Natural killer cell (primary cell): ENCODE data around the gene TNXB. TPM values are rescaled to one million over a fixed set of nuclear protein-coding genes. Genes with fewer than 3 reads are reported as not detected.

Experiments used
- ATAC-seq, 3 donors: fragments of 150-1000 bp in 2 of 3; fragments of 200-7000 bp in 1 of 3; cut with Tn5 transposase; 1 replicate in 1 of 3; 2 replicates in 2 of 3; pipeline ENCODE4 v1.10.0; 2021; ENCODE audit warnings: mild to moderate bottlenecking in 2 of 3, moderate library complexity in 2 of 3
- DNase-seq, 2 donors: peaks; one replicate each; pipeline versions ENCODE4 v3.0.0 to v3.0.0-alpha.2; 2013 to 2021; ENCODE audit warnings: mixed read lengths in 1 of 2
- H3K27ac ChIP-seq: one replicate; pipeline ENCODE4 v1.5.1; 2013; ENCODE audit warnings: mild to moderate bottlenecking, low read length
- H3K27me3 ChIP-seq: one replicate; pipeline ENCODE4 v1.6.1; 2013; ENCODE audit warnings: low read length; ENCODE audit not compliant: control insufficient read depth, insufficient read depth
- H3K36me3 ChIP-seq: one replicate; pipeline ENCODE4 v1.6.1; 2013; ENCODE audit warnings: low read length; ENCODE audit not compliant: control insufficient read depth, insufficient read depth
- H3K4me1 ChIP-seq: one replicate; pipeline ENCODE4 v1.6.1; 2013; ENCODE audit warnings: low read length; ENCODE audit not compliant: control insufficient read depth, insufficient read depth
- H3K4me3 ChIP-seq: one replicate; pipeline ENCODE4 v1.5.1; 2013; ENCODE audit warnings: low read length
- H3K9me3 ChIP-seq: one replicate; pipeline ENCODE4 v1.6.1; 2013; ENCODE audit warnings: low read length; ENCODE audit not compliant: control insufficient read depth, insufficient read depth
- H3K27ac Mint-ChIP-seq, 2 donors: one replicate each; pipeline ENCODE4 v1.8.0; 2022; ENCODE audit warnings: mild to moderate bottlenecking in 2 of 2, mixed read lengths in 2 of 2, moderate library complexity in 1 of 2
- H3K27me3 Mint-ChIP-seq, 2 donors: one replicate each; pipeline ENCODE4 v1.8.0; 2022; ENCODE audit warnings: low read depth in 2 of 2, mixed read lengths in 2 of 2
- H3K36me3 Mint-ChIP-seq: one replicate; pipeline ENCODE4 v1.8.0; 2022; ENCODE audit warnings: mixed read lengths
- H3K4me1 Mint-ChIP-seq, 2 donors: one replicate each; pipeline ENCODE4 v1.8.0; 2022; ENCODE audit warnings: mixed read lengths in 2 of 2
- H3K4me3 Mint-ChIP-seq: one replicate; pipeline ENCODE4 v1.8.0; 2022; ENCODE audit warnings: mild to moderate bottlenecking, moderate library complexity, mixed read lengths
- H3K9me3 Mint-ChIP-seq, 2 donors: one replicate each; pipeline ENCODE4 v1.8.0; 2022; ENCODE audit warnings: mixed read lengths in 2 of 2
- CTCF ChIP-seq: fragments of 200-600 bp; IDR thresholded peaks from one replicate; pipeline ENCODE4 v1.8.0; 2022; ENCODE audit warnings: antibody characterized with exemption
- WGBS: methylation state at CpG from one replicate; pipeline ENCODE4 v1.1.7; 2013; ENCODE audit warnings: missing lambda C conversion rate; ENCODE audit not compliant: insufficient coverage; 5-methylcytosine and 5-hydroxymethylcytosine counted together
- intact Hi-C: fragments of 100-400 bp; cut with micrococcal nuclease; formaldehyde crosslinking; loops from one replicate; pipeline ENCODE4 v1.14.2; 2022
- total RNA-seq, 4 donors: library from RNA; stranded (reverse); fragments of 120-200 nt in 1 of 4; gene quantifications; one replicate each; pipeline versions ENCODE4 v1.2.3 to v1.2.4, GENCODE V29; 2013 to 2022

TNXB gene
- total RNA-seq, 3 donors from 2014 or later (not counting 1 experiment from before 2014, with no cell fraction given), result 11.7 to 15.2 (median 13.5) TPM

DNA sequence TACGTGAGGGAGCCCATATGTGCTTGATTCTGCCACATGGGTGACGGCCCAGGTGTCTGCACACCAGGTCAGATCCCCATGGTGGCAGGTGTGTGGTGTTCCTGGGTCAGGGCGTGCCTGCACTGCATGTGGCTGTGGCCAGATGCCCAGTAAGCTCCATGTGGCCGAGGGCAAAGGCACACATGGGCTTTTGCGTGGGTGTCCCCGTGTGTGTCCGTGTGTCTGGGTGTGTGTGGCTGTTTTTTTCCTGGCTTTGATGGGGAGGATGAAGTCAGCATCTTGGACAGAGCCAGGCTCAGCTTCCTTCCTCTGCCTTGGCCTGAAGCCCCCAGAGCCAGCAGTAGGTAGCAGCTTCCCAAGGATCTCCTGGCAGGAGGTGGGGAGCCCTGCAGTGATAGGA is 1.5 kb upstream of the TNXB start:
- DNase-seq (no peak), ATAC-seq (no peak)
- no peaks in the 10 kb centered on the region for H3K9me3 ChIP-seq
- no peak for TF ChIP-seq CTCF
- 87% methylated on average over 7 of the region's 7 CpGs for WGBS
- H3K36me3 Mint-ChIP-seq, result no peaks in the 10 kb centered on the region
- H3K4me3 Mint-ChIP-seq, result no peak overlapping the region
- H3K4me3 ChIP-seq, result no peak overlapping the region
- H3K27me3 Mint-ChIP-seq, result peaks cover 15 to 23% of the 10 kb centered on the region in 2 donors
- H3K27ac ChIP-seq, result no peak overlapping the region
- H3K4me1 Mint-ChIP-seq, result peaks cover 7 to 33% of the 10 kb centered on the region in 2 donors
- H3K27me3 ChIP-seq, result peaks cover 11% of the 10 kb centered on the region
- H3K27ac Mint-ChIP-seq, result peak overlapping the region in 1 of 2 donors; percentile 21
- H3K9me3 Mint-ChIP-seq, result no peaks in the 10 kb centered on the region
- H3K36me3 ChIP-seq, result peaks cover 2% of the 10 kb centered on the region
- H3K4me1 ChIP-seq, result peaks cover 9% of the 10 kb centered on the region
- intact Hi-C loops, result no loop called here

DNA sequence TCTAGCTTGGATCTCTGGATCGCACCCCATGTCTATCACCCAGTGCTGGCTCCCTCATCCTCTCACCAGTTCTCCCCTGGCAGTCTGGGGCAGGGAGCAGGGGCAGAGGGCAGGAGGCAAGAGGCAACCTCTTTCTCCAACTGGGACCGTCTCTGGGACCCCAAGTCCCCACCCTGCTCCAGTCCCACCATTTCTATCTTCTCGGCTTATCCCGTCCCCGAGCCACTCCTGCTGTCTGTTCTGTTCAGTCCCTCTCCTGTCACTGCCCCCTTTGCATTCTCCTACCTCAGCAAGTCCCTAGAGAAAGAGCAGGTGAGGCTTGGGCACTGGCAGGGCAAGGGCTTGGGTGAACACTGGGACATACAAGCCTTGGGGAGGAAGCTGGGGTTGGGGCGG is 625 bp upstream of the TNXB start:
- DNase-seq (no peak), ATAC-seq (no peak)
- Mint-ChIP-seq H3K9me3 (no peaks in the 10 kb centered on the region), H3K4me3 (no peak overlapping the region), H3K4me1 (peaks cover 7 to 33% of the 10 kb centered on the region in 2 donors), H3K27me3 (peaks cover 19 to 24% of the 10 kb centered on the region in 2 donors), H3K36me3 (no peaks in the 10 kb centered on the region), H3K27ac (peak overlapping the region in 1 of 2 donors; percentile 67)
- intact Hi-C loops, result no loop called here
- Histone ChIP-seq H3K9me3 (no peaks in the 10 kb centered on the region), H3K27me3 (peaks cover 11% of the 10 kb centered on the region), H3K36me3 (no peaks in the 10 kb centered on the region), H3K4me1 (peaks cover 9% of the 10 kb centered on the region), H3K27ac (no peak overlapping the region), H3K4me3 (no peak overlapping the region)
- no peak for TF ChIP-seq CTCF
- 86% methylated on average over 6 of the region's 6 CpGs for WGBS

DNA sequence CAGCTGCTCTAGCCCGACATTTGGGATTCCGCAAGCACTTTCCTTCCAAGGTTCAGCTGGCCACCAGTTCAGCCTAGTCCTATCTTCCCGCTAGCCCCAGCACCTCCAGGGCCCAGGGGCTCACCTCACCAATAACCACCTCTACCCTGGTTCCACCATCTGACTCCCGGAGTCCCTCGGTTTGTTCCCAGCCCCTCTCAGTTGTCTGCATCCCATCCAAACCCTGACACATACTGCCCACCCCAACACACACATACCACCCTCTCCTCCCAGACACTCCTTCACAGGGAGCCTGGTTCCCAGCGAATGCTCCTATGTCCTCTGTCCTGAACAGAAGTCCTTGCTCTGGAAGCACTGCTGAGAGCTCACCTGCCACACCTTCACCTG is 418 bp downstream of the TNXB start:
- peaks cover 24 to 32% of the 10 kb centered on the region in 2 donors for H3K27me3 Mint-ChIP-seq
- no peaks in the 10 kb centered on the region for H3K9me3 Mint-ChIP-seq
- peaks cover 11% of the 10 kb centered on the region for H3K27me3 ChIP-seq
- H3K4me1 Mint-ChIP-seq, result peaks cover 7 to 33% of the 10 kb centered on the region in 2 donors
- H3K27ac Mint-ChIP-seq, result no peak overlapping the region
- no peaks in the 10 kb centered on the region for H3K9me3 ChIP-seq
- H3K4me1 ChIP-seq, result peaks cover 9% of the 10 kb centered on the region
- H3K36me3 Mint-ChIP-seq, result no peaks in the 10 kb centered on the region
- TF ChIP-seq CTCF, result no peak
- no peak overlapping the region for H3K4me3 Mint-ChIP-seq
- H3K27ac ChIP-seq, result no peak overlapping the region
- no peak overlapping the region for H3K4me3 ChIP-seq
- no peaks in the 10 kb centered on the region for H3K36me3 ChIP-seq
- ATAC-seq (peak in 1 of 3 donors; percentile 11), DNase-seq (no peak)
- intact Hi-C loops, result no loop called here
- 58% methylated on average over 6 of the region's 6 CpGs for WGBS

DNA sequence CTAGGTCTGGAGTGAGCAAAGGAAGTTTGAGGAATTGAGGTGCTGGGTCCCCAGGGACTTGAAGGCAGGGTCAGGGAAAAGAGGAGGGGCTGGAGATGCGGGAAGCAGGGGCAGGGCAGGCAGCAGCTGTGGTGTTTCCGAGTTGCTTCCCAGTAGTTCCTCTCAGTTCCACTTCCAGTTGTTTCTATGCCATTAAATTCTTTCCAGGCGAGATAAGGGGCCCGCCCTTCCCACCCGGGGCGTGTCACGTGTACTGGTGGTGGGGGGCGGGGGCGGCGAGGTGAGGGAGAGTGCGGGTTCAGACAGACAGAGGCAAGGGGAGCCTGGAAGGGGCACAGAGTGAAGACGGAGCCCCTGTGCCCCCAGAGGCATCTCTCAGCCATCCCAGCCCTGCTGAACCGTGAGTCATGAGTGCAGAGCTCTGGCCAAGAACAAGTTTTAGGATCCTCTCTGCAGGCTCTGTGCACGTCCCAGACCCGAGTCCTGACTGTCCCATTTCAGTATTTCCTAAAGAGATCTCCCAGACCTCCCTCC is 977 bp downstream of the TNXB start:
- Mint-ChIP-seq H3K4me1 (peaks cover 7 to 33% of the 10 kb centered on the region in 2 donors), H3K4me3 (no peak overlapping the region), H3K27ac (no peak overlapping the region), H3K9me3 (no peaks in the 10 kb centered on the region), H3K27me3 (peaks cover 26 to 32% of the 10 kb centered on the region in 2 donors), H3K36me3 (no peaks in the 10 kb centered on the region)
- intact Hi-C loops, result no loop called here
- Histone ChIP-seq H3K27me3 (peaks cover 11% of the 10 kb centered on the region), H3K9me3 (no peaks in the 10 kb centered on the region), H3K4me1 (peaks cover 9% of the 10 kb centered on the region), H3K36me3 (no peaks in the 10 kb centered on the region), H3K27ac (no peak overlapping the region), H3K4me3 (no peak overlapping the region)
- TF ChIP-seq CTCF, result no peak
- DNase-seq (no peak), ATAC-seq (peak in 1 of 3 donors; percentile 11)
- 8% methylated on average over 15 of the region's 15 CpGs for WGBS
